ENCODE data around the gene ANTXR1.

Gene ANTXR1

GRCh38 chr2:69013142-69013839 is at the start of gene ANTXR1:
Gene ANTXR1 (plus strand): TSS chr2:69013179. CDS start chr2:69013500, 321 bp downstream.
- no peak for DNase-seq

GRCh38 chr2:68964282-68964681 is 48.7 kb upstream of the ANTXR1 start:
- no peak for DNase-seq

- no peak for DNase-seq
These were observed 44.8 kb upstream of the ANTXR1 start for GRCh38 chr2:68968221-68968620.

GRCh38 chr2:68969736-68970490 is 43.1 kb upstream of the ANTXR1 start:
- DNase-seq, result no peak

- DNase-seq, result no peak
These were observed 42.3 kb upstream of the ANTXR1 start for GRCh38 chr2:68970566-68971265.

GRCh38 chr2:68971591-68972231 is 41.3 kb upstream of the ANTXR1 start:
- no peak for DNase-seq

GRCh38 chr2:68974251-68974650 is 38.7 kb upstream of the ANTXR1 start, which contains the start of gene GKN1:
Gene GKN1 (plus strand): TSS chr2:68974636. CDS start chr2:68974678, 42 bp downstream.
- DNase-seq, result no peak

GRCh38 chr2:68974946-68975665 is 37.9 kb upstream of the ANTXR1 start:
- no peak for DNase-seq

GRCh38 chr2:68975844-68976243 is 37.1 kb upstream of the ANTXR1 start:
- DNase-seq, result no peak

GRCh38 chr2:68977453-68977852 is 35.5 kb upstream of the ANTXR1 start:
- no peak for DNase-seq

GRCh38 chr2:68978098-68978497 is 34.9 kb upstream of the ANTXR1 start:
- no peak for DNase-seq

GRCh38 chr2:68980956-68981355 is 32.0 kb upstream of the ANTXR1 start:
- DNase-seq, result no peak

- DNase-seq, result no peak
These were observed 25.9 kb upstream of the ANTXR1 start for GRCh38 chr2:68987021-68987503.

- no peak for DNase-seq
These were observed 23.9 kb upstream of the ANTXR1 start for GRCh38 chr2:68989035-68989434.

- DNase-seq, result no peak
These were observed 20.6 kb upstream of the ANTXR1 start for GRCh38 chr2:68992341-68992740.

GRCh38 chr2:68992933-68993332 is 20.0 kb upstream of the ANTXR1 start:
- DNase-seq, result no peak

- DNase-seq, result no peak
These were observed 19.3 kb upstream of the ANTXR1 start for GRCh38 chr2:68993660-68994059.

- DNase-seq, result no peak
These were observed 18.1 kb upstream of the ANTXR1 start for GRCh38 chr2:68994864-68995263.

- no peak for DNase-seq
These were observed 17.1 kb upstream of the ANTXR1 start for GRCh38 chr2:68995916-68996315.

GRCh38 chr2:68997401-68997800 is 15.6 kb upstream of the ANTXR1 start:
- no peak for DNase-seq

- no peak for DNase-seq
These were observed 11.1 kb upstream of the ANTXR1 start for GRCh38 chr2:69001879-69002278.

GRCh38 chr2:69003731-69004130 is 9.2 kb upstream of the ANTXR1 start:
- DNase-seq, result no peak

Data from AML-193 (cell line).